Mucosa of rectum (tissue), 2 donors: ENCODE data around the gene AIRE.

Source experiments
- H3K27ac ChIP-seq, 2 donors: one replicate each; pipeline ENCODE4 v1.7.0; 2013; ENCODE audit warnings: inconsistent platforms in 2 of 2, low read depth in 2 of 2, low read length in 2 of 2
- H3K27me3 ChIP-seq, 2 donors: one replicate each; pipeline ENCODE4 v1.7.0; 2013; ENCODE audit warnings: low read length in 2 of 2; ENCODE audit not compliant: control insufficient read depth in 2 of 2, insufficient read depth in 2 of 2
- H3K36me3 ChIP-seq, 2 donors: one replicate each; pipeline ENCODE4 v1.7.0; 2013; ENCODE audit warnings: low read length in 2 of 2; ENCODE audit not compliant: control insufficient read depth in 2 of 2, insufficient read depth in 2 of 2
- H3K4me1 ChIP-seq, 2 donors: one replicate each; pipeline ENCODE4 v1.7.0; 2013; ENCODE audit warnings: low read length in 2 of 2, mild to moderate bottlenecking in 1 of 2; ENCODE audit not compliant: control insufficient read depth in 2 of 2, insufficient read depth in 2 of 2
- H3K4me3 ChIP-seq, 2 donors: one replicate each; pipeline ENCODE4 v1.7.0; 2013; ENCODE audit warnings: low read length in 2 of 2
- H3K9ac ChIP-seq, 2 donors: one replicate each; pipeline ENCODE4 v1.7.0; 2013; ENCODE audit warnings: low read length in 2 of 2, low read depth in 1 of 2, mild to moderate bottlenecking in 1 of 2
- H3K9me3 ChIP-seq, 2 donors: one replicate each; pipeline ENCODE4 v1.7.0; 2013; ENCODE audit warnings: low read length in 2 of 2; ENCODE audit not compliant: control insufficient read depth in 2 of 2
- donor health status: healthy.
- donor health status: Normal muscosa, but diverticular disease.

AIRE gene

GRCh38 chr21:44306936-44307704 lies 21.4 kb downstream of the AIRE start:
- H3K27ac ChIP-seq, result no peak overlapping the region
- no peaks in the 10 kb centered on the region for H3K9me3 ChIP-seq
- H3K9ac ChIP-seq, result no peak overlapping the region
- peaks cover 34 to 44% of the 10 kb centered on the region in 2 donors for H3K36me3 ChIP-seq
- peaks cover 26% of the 10 kb centered on the region in 2 donors for H3K4me1 ChIP-seq
- no peaks in the 10 kb centered on the region for H3K27me3 ChIP-seq
- H3K4me3 ChIP-seq, result no peak overlapping the region

GRCh38 chr21:44310628-44311507 lies 25.2 kb downstream of the AIRE start:
- Histone ChIP-seq H3K4me1 (no peaks in the 10 kb centered on the region), H3K9ac (no peak overlapping the region), H3K9me3 (no peaks in the 10 kb centered on the region), H3K27me3 (no peaks in the 10 kb centered on the region), H3K27ac (no peak overlapping the region), H3K36me3 (peaks cover 50 to 59% of the 10 kb centered on the region in 2 donors), H3K4me3 (no peak overlapping the region)

- peaks cover 58 to 63% of the 10 kb centered on the region in 2 donors for H3K36me3 ChIP-seq
- H3K9ac ChIP-seq, result no peak overlapping the region
- no peaks in the 10 kb centered on the region for H3K4me1 ChIP-seq
- no peak overlapping the region for H3K27ac ChIP-seq
- no peaks in the 10 kb centered on the region for H3K27me3 ChIP-seq
- no peak overlapping the region for H3K4me3 ChIP-seq
- H3K9me3 ChIP-seq, result no peaks in the 10 kb centered on the region
Measured at GRCh38 chr21:44312089-44312488, 26.4 kb downstream of the AIRE start.

- Histone ChIP-seq H3K36me3 (peaks cover 54 to 61% of the 10 kb centered on the region in 2 donors), H3K9me3 (no peaks in the 10 kb centered on the region), H3K4me3 (no peak overlapping the region), H3K9ac (no peak overlapping the region), H3K4me1 (no peaks in the 10 kb centered on the region), H3K27me3 (no peaks in the 10 kb centered on the region), H3K27ac (no peak overlapping the region)
Measured at GRCh38 chr21:44312716-44313115, 27.0 kb downstream of the AIRE start.

GRCh38 chr21:44313451-44313850 lies 27.8 kb downstream of the AIRE start:
- Histone ChIP-seq H3K9ac (no peak overlapping the region), H3K27ac (no peak overlapping the region), H3K9me3 (no peaks in the 10 kb centered on the region), H3K4me3 (no peak overlapping the region), H3K27me3 (no peaks in the 10 kb centered on the region), H3K36me3 (peaks cover 60% of the 10 kb centered on the region in 2 donors), H3K4me1 (no peaks in the 10 kb centered on the region)

GRCh38 chr21:44314128-44314527 lies 28.5 kb downstream of the AIRE start:
- Histone ChIP-seq H3K27me3 (no peaks in the 10 kb centered on the region), H3K36me3 (peaks cover 62 to 64% of the 10 kb centered on the region in 2 donors), H3K9ac (no peak overlapping the region), H3K9me3 (no peaks in the 10 kb centered on the region), H3K27ac (no peak overlapping the region), H3K4me1 (no peaks in the 10 kb centered on the region), H3K4me3 (no peak overlapping the region)

- Histone ChIP-seq H3K4me1 (no peaks in the 10 kb centered on the region), H3K27ac (no peak overlapping the region), H3K9me3 (no peaks in the 10 kb centered on the region), H3K9ac (no peak overlapping the region), H3K4me3 (no peak overlapping the region), H3K27me3 (no peaks in the 10 kb centered on the region), H3K36me3 (peaks cover 63 to 66% of the 10 kb centered on the region in 2 donors)
Measured at GRCh38 chr21:44314561-44314960, 28.9 kb downstream of the AIRE start.

- no peak overlapping the region for H3K27ac ChIP-seq
- H3K27me3 ChIP-seq, result no peaks in the 10 kb centered on the region
- H3K4me3 ChIP-seq, result no peak overlapping the region
- H3K9ac ChIP-seq, result no peak overlapping the region
- peaks cover 60 to 61% of the 10 kb centered on the region in 2 donors for H3K36me3 ChIP-seq
- H3K4me1 ChIP-seq, result no peaks in the 10 kb centered on the region
- no peaks in the 10 kb centered on the region for H3K9me3 ChIP-seq
Measured at GRCh38 chr21:44315691-44316203, 30.1 kb downstream of the AIRE start.

- Histone ChIP-seq H3K27me3 (no peaks in the 10 kb centered on the region), H3K36me3 (peaks cover 54 to 57% of the 10 kb centered on the region in 2 donors), H3K4me3 (no peak overlapping the region), H3K27ac (no peak overlapping the region), H3K9me3 (no peaks in the 10 kb centered on the region), H3K4me1 (no peaks in the 10 kb centered on the region), H3K9ac (no peak overlapping the region)
Measured at GRCh38 chr21:44316277-44316900, 30.7 kb downstream of the AIRE start.
